Upper lobe of right lung (tissue), 1 donor: ENCODE results near the gene IL17B. TPM values are rescaled to one million over a fixed set of nuclear protein-coding genes. Genes with fewer than 3 reads are reported as not detected.

Experiments used
- ATAC-seq: fragments of 200-7000 bp; cut with Tn5 transposase; one replicate; pipeline ENCODE4 v1.9.1; 2020; ENCODE audit warnings: mild to moderate bottlenecking, moderate library complexity
- DNase-seq: peaks from one replicate; pipeline ENCODE4 v3.0.0-alpha.2; 2020
- H3K27ac ChIP-seq: fragments of 200-600 bp; one replicate; pipeline ENCODE4 v1.8.0; 2022
- H3K27me3 ChIP-seq: fragments of 200-600 bp; one replicate; pipeline ENCODE4 v1.8.0; 2022; ENCODE audit warnings: mild to moderate bottlenecking
- H3K36me3 ChIP-seq: fragments of 200-600 bp; one replicate; pipeline ENCODE4 v1.8.0; 2022
- H3K4me1 ChIP-seq: fragments of 200-600 bp; one replicate; pipeline ENCODE4 v1.8.0; 2022
- H3K4me3 ChIP-seq: fragments of 200-600 bp; one replicate; pipeline ENCODE4 v1.8.0; 2022; ENCODE audit warnings: mild to moderate bottlenecking
- H3K9me3 ChIP-seq: fragments of 200-600 bp; one replicate; pipeline ENCODE4 v1.8.0; 2022
- intact Hi-C: fragments of 100-400 bp; cut with DNase I; formaldehyde crosslinking; loops from one replicate; pipeline ENCODE4 v1.11.0; 2022
- total RNA-seq: library from RNA; stranded (reverse); fragmentation: NEBNext Ultra II Directional; extraction: Animal tissue kit (Norgen Biotek cat#: 25700); gene quantifications from one replicate; pipeline ENCODE4 v1.2.1, GENCODE V29; 2021
- TF ChIP-seq, protein P1 (sequence below): fragments of 200-600 bp; IDR thresholded peaks from one replicate; pipeline ENCODE4 v1.8.0; 2022; ENCODE audit warnings: antibody characterized with exemption
- donor health status: DM: no; HTN: yes; CAD: no; lungs with severe emphysema.

IL17B gene
- total RNA-seq, 1 donor from 2014 or later, result not detected

GRCh38 chr5:149389552-149390495, 10.7 kb upstream of the IL17B start:
- DNase-seq (no peak), ATAC-seq (no peak)
- TF ChIP-seq, protein P1, sequence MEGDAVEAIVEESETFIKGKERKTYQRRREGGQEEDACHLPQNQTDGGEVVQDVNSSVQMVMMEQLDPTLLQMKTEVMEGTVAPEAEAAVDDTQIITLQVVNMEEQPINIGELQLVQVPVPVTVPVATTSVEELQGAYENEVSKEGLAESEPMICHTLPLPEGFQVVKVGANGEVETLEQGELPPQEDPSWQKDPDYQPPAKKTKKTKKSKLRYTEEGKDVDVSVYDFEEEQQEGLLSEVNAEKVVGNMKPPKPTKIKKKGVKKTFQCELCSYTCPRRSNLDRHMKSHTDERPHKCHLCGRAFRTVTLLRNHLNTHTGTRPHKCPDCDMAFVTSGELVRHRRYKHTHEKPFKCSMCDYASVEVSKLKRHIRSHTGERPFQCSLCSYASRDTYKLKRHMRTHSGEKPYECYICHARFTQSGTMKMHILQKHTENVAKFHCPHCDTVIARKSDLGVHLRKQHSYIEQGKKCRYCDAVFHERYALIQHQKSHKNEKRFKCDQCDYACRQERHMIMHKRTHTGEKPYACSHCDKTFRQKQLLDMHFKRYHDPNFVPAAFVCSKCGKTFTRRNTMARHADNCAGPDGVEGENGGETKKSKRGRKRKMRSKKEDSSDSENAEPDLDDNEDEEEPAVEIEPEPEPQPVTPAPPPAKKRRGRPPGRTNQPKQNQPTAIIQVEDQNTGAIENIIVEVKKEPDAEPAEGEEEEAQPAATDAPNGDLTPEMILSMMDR, result no peak
- H3K27me3 ChIP-seq, result no peaks in the 10 kb centered on the region
- H3K4me1 ChIP-seq, result peaks cover 17% of the 10 kb centered on the region
- H3K9me3 ChIP-seq, result no peaks in the 10 kb centered on the region
- H3K27ac ChIP-seq, result no peak overlapping the region
- no peak overlapping the region for H3K4me3 ChIP-seq
- H3K36me3 ChIP-seq, result no peaks in the 10 kb centered on the region
- intact Hi-C loops, result no loop called here

GRCh38 chr5:149388498-149389190, 9.6 kb upstream of the IL17B start:
- H3K9me3 ChIP-seq, result no peaks in the 10 kb centered on the region
- H3K36me3 ChIP-seq, result no peaks in the 10 kb centered on the region
- H3K4me1 ChIP-seq, result peaks cover 25% of the 10 kb centered on the region
- H3K4me3 ChIP-seq, result no peak overlapping the region
- TF ChIP-seq, protein P1, result no peak
- H3K27ac ChIP-seq, result peak overlapping the region; percentile 67
- ATAC-seq, result no peak
- intact Hi-C loops, result no loop called here
- peak; percentile 4 for DNase-seq
- H3K27me3 ChIP-seq, result no peaks in the 10 kb centered on the region

GRCh38 chr5:149387982-149388381, 8.9 kb upstream of the IL17B start:
- TF ChIP-seq, protein P1, result no peak
- no peaks in the 10 kb centered on the region for H3K27me3 ChIP-seq
- no peaks in the 10 kb centered on the region for H3K36me3 ChIP-seq
- no peak overlapping the region for H3K4me3 ChIP-seq
- ATAC-seq (no peak), DNase-seq (no peak)
- peaks cover 32% of the 10 kb centered on the region for H3K4me1 ChIP-seq
- peak overlapping the region; percentile 67 for H3K27ac ChIP-seq
- intact Hi-C loops, result no loop called here
- H3K9me3 ChIP-seq, result no peaks in the 10 kb centered on the region

DNA sequence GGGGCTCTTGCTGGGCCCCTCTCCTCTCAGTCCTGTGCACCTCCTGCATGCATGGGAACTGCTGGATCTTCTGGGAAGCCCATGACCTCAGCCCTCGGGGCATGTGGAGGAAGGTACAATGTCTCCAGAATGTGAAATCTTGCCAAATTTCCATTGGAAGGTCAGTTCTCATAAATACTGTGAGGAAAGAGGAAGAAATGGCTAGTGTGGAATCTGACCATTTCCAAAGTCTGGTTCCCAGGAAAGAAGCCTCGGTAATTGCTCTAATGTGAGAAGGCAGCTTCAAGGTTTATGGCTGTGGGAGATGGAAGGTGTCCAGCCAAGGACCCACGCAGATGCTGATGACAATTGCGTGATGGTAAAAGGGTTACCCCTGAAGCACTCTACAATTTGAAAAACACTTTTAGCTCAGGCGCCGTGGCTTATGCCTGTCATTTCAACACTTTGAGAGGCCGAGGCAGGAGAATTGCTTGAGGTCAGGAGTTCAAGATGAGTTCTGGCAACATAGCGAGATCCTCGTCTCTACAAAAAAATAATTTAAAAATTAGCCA, 8.1 kb upstream of the IL17B start:
- peak; percentile 11 for DNase-seq
- intact Hi-C loops, result no loop called here
- H3K4me3 ChIP-seq, result no peak overlapping the region
- H3K27me3 ChIP-seq, result no peaks in the 10 kb centered on the region
- TF ChIP-seq, protein P1, result no peak
- no peak for ATAC-seq
- H3K27ac ChIP-seq, result peak overlapping the region; percentile 67
- peaks cover 40% of the 10 kb centered on the region for H3K4me1 ChIP-seq
- H3K36me3 ChIP-seq, result no peaks in the 10 kb centered on the region
- no peaks in the 10 kb centered on the region for H3K9me3 ChIP-seq

- H3K4me1 ChIP-seq, result peaks cover 48% of the 10 kb centered on the region
- no peaks in the 10 kb centered on the region for H3K36me3 ChIP-seq
- peak; percentile 19 for DNase-seq
- H3K27ac ChIP-seq, result peak overlapping the region; percentile 67
- H3K4me3 ChIP-seq, result no peak overlapping the region
- no peak for ATAC-seq
- no peaks in the 10 kb centered on the region for H3K9me3 ChIP-seq
- TF ChIP-seq, protein P1, result no peak
- H3K27me3 ChIP-seq, result no peaks in the 10 kb centered on the region
- intact Hi-C loops, result no loop called here
Measured at GRCh38 chr5:149386166-149386565, 7.1 kb upstream of the IL17B start.
